Sigmoid colon (tissue), 4 donors: ENCODE measurements around the gene FLOT2.

Experiments
- EP300 ChIP-seq, 4 donors: sonication (generic); formaldehyde crosslinking; IDR thresholded peaks; one replicate each; pipeline ENCODE4 v1.6.1; 2017; ENCODE audit warnings: antibody characterized with exemption in 4 of 4
- POLR2A ChIP-seq, 2 donors: fragments of 450-650 bp; IDR thresholded peaks; one replicate each; pipeline ENCODE4 v1.6.1; 2016; ENCODE audit warnings: antibody characterized with exemption in 2 of 2, mild to moderate bottlenecking in 2 of 2, moderate library complexity in 2 of 2
- TF ChIP-seq, protein P1 (sequence below), 4 experiments: fragments of 450-650 bp in 3 of 4; fragments of 200-600 bp in 1 of 4; IDR thresholded peaks; one replicate each; pipeline ENCODE4 v1.5.1; 2016 to 2019; ENCODE audit warnings: antibody characterized with exemption in 4 of 4, mild to moderate bottlenecking in 3 of 4, moderate library complexity in 2 of 4

- TF ChIP-seq, protein P1, sequence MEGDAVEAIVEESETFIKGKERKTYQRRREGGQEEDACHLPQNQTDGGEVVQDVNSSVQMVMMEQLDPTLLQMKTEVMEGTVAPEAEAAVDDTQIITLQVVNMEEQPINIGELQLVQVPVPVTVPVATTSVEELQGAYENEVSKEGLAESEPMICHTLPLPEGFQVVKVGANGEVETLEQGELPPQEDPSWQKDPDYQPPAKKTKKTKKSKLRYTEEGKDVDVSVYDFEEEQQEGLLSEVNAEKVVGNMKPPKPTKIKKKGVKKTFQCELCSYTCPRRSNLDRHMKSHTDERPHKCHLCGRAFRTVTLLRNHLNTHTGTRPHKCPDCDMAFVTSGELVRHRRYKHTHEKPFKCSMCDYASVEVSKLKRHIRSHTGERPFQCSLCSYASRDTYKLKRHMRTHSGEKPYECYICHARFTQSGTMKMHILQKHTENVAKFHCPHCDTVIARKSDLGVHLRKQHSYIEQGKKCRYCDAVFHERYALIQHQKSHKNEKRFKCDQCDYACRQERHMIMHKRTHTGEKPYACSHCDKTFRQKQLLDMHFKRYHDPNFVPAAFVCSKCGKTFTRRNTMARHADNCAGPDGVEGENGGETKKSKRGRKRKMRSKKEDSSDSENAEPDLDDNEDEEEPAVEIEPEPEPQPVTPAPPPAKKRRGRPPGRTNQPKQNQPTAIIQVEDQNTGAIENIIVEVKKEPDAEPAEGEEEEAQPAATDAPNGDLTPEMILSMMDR (IDR thresholded peaks at IDR 0.05): no peak
- no peak for TF ChIP-seq POLR2A (IDR thresholded peaks at IDR 0.05)
- TF ChIP-seq EP300 (IDR thresholded peaks at IDR 0.05): no peak
Observed at GRCh38 chr17:28912281-28912937, 14.9 kb upstream of the FLOT2 start.
